Urinary bladder (tissue), 4 donors: Measurements from ENCODE around the gene CDC42BPA. TPM values are rescaled to one million over a fixed set of nuclear protein-coding genes. Genes with fewer than 3 reads are reported as not detected.

Experiments
- DNase-seq: peaks from one replicate; pipeline ENCODE4 v3.0.0-alpha.2; 2015; ENCODE audit errors: extremely low spot score
- H3K27ac ChIP-seq: one replicate; pipeline ENCODE4 v1.5.1; 2013; ENCODE audit warnings: low read depth, mild to moderate bottlenecking, moderate library complexity
- H3K36me3 ChIP-seq: one replicate; pipeline ENCODE4 v1.6.1; 2013; ENCODE audit warnings: mild to moderate bottlenecking, moderate library complexity; ENCODE audit not compliant: insufficient read depth
- H3K4me1 ChIP-seq: one replicate; pipeline ENCODE4 v1.6.1; 2013; ENCODE audit warnings: mild to moderate bottlenecking, moderate library complexity; ENCODE audit not compliant: insufficient read depth
- H3K4me3 ChIP-seq: one replicate; pipeline ENCODE4 v1.5.1; 2013; ENCODE audit warnings: low read depth, low read length
- WGBS: extraction: QIAGEN DNeasy Blood & Tissue Kit; methylation state at CpG from one replicate; pipeline ENCODE4 v1.1.7; 2013; 5-methylcytosine and 5-hydroxymethylcytosine counted together
- polyA plus RNA-seq: library from polyadenylated mRNA; stranded (reverse); fragments of 200-250 nt; gene quantifications from one replicate; pipeline ENCODE4 v1.2.3, GENCODE V29; 2013
- small RNA-seq: library from RNA; depleted of rRNA; stranded (forward); fragments of <200 nt; gene quantifications from one replicate; pipeline ENCODE3, GENCODE V24; 2014
- total RNA-seq: library from RNA; depleted of rRNA; stranded (reverse); fragments of >200 nt; gene quantifications from one replicate; pipeline ENCODE4 v1.2.3, GENCODE V29; 2014
- donor health status: healthy with polysubstance abuse.
- donor health status: healthy.

The CDC42BPA gene
- total and polyA plus RNA-seq, 2 donors: 36.6 to 194 TPM

- Histone ChIP-seq H3K4me3 (peak within 1 kb of the TSS; percentile 60), H3K27ac (peak within 1 kb of the TSS; percentile 94), H3K4me1 (no peaks in the 10 kb centered on the region), H3K36me3 (no peaks in the 10 kb centered on the region)
- DNase-seq: peak; percentile 99
- WGBS: under 1% methylated on average over 73 of the region's 73 CpGs
Measured at GRCh38 chr1:226940029-226940805, 378.1 kb downstream of the CDC42BPA start, which contains the start of gene COQ8A. COQ8A (plus strand) TSS chr1:226940294; CDS start chr1:226961386, 21,092 bp downstream.

Small RNAs within 50 kb of the gene (small RNA-seq; reads per million reads assigned to genes)
- not detected for gene AL353689.1

Other genes with a start within 250 kb of the CDC42BPA start
- gene ZNF678, start 245.1 kb upstream of the CDC42BPA start, total RNA-seq: 54.9 TPM
- 4.1 TPM for gene ZNF678, start 245.1 kb upstream of the CDC42BPA start, polyA plus RNA-seq